Measurements from ENCODE around the gene PPFIA4. TPM values are rescaled to one million over a fixed set of nuclear protein-coding genes. Genes with fewer than 3 reads are reported as not detected.

The PPFIA4 gene
- total RNA-seq, 1 experiment from 2014 or later = 10.8 TPM

GRCh38 chr1:203026666-203027663 lies 674 bp downstream of the PPFIA4 start (continued):
- TF ChIP-seq MAX (IDR thresholded peaks at IDR 0.05) (no peak), SP1 (IDR thresholded peaks at IDR 0.05; ENCODE audit: low read depth) (no peak)

- CTCF ChIA-PET = interaction anchor here (1.0 to 5.8 kb wide), 3 partner anchors 11 to 241 kb away, joined by 3 to 51 read pairs (median 3); no protein-coding TSS in a partner anchor
- POLR2A ChIA-PET = no interaction called here
- Histone ChIP-seq H3K4me3 (replicated peaks in 1 of 2; ENCODE audit: low read depth in 1 of 2, low read length in 2 of 2) (no peak overlapping the region), H3K4me1 (ENCODE audit: control insufficient read depth in 1 of 2, insufficient read depth in 2 of 2, low read length in 2 of 2) (peaks cover 4 to 15% of the 10 kb centered on the region in 2 experiments; a peak in 2 of 4 replicates), H3K9me2 (ENCODE audit: insufficient read depth) (no peaks in the 10 kb centered on the region), H3K9me3 (ENCODE audit: control insufficient read depth in 1 of 2, insufficient read depth in 1 of 2, low read depth in 1 of 2, low read length in 2 of 2) (no peaks in the 10 kb centered on the region), H2AFZ (ENCODE audit: low read depth, low read length, poor library complexity, severe bottlenecking) (no peak overlapping the region), H3K27ac (ENCODE audit: low read depth, low read length) (no peak overlapping the region), H3K79me2 (ENCODE audit: insufficient read depth, low read length) (no peaks in the 10 kb centered on the region), H3K4me2 (ENCODE audit: low read length) (peak overlapping the region; percentile 96; the same call in 1 of the 2 replicates), H4K20me1 (ENCODE audit: insufficient read depth) (no peaks in the 10 kb centered on the region), H3K36me3 (ENCODE audit: control insufficient read depth in 1 of 2, insufficient read depth in 2 of 2, low read length in 2 of 2) (peaks cover 12 to 13% of the 10 kb centered on the region in 2 experiments; a peak in 3 of 4 replicates), H3K27me3 (ENCODE audit: insufficient read depth, low read length) (no peaks in the 10 kb centered on the region), H3K9ac (ENCODE audit: low read length) (no peak overlapping the region)
- BruUV-seq (replicated peaks) = no TSS peak
- intact Hi-C loops (cut with micrococcal nuclease) = no loop called here
- RAD21 ChIA-PET (ENCODE audit: low non-redundant PET in 1 of 2, low total read pairs in 2 of 2, uncharacterized antibody in 2 of 2, unreplicated experiment in 2 of 2) = no interaction called here
- DNase-seq (ENCODE audit: low read depth, low spot score) (no peak), ATAC-seq (no peak)
- TF ChIP-seq EZH2phosphoT487 (IDR thresholded peaks at IDR 0.05; ENCODE audit: borderline replicate concordance) (no peak), ZFX (IDR thresholded peaks at IDR 0.05) (no peak), RAD21 (IDR thresholded peaks at IDR 0.05; ENCODE audit: low read depth) (no peak), POLR2A (IDR thresholded peaks at IDR 0.05; ENCODE audit: borderline replicate concordance, extremely low read depth, insufficient read depth, insufficient read length) (no peak), SRF (IDR thresholded peaks at IDR 0.05; ENCODE audit: low read depth) (no peak), CBX3 (IDR thresholded peaks at IDR 0.05; ENCODE audit: low read depth) (no peak), EZH2 (IDR thresholded peaks at IDR 0.05) (no peak), ZNF274 (IDR thresholded peaks at IDR 0.05; ENCODE audit: low read depth, low read length) (no peak)
These were observed 1.9 kb downstream of the PPFIA4 start for GRCh38 chr1:203028067-203028783.

Data from HCT116 (cell line).